Measurements from ENCODE around the gene CELF2. TPM values are rescaled to one million over a fixed set of nuclear protein-coding genes. Genes with fewer than 3 reads are reported as not detected.

The CELF2 gene
- total RNA-seq, 1 experiment from 2014 or later: 0.27 TPM

DNA sequence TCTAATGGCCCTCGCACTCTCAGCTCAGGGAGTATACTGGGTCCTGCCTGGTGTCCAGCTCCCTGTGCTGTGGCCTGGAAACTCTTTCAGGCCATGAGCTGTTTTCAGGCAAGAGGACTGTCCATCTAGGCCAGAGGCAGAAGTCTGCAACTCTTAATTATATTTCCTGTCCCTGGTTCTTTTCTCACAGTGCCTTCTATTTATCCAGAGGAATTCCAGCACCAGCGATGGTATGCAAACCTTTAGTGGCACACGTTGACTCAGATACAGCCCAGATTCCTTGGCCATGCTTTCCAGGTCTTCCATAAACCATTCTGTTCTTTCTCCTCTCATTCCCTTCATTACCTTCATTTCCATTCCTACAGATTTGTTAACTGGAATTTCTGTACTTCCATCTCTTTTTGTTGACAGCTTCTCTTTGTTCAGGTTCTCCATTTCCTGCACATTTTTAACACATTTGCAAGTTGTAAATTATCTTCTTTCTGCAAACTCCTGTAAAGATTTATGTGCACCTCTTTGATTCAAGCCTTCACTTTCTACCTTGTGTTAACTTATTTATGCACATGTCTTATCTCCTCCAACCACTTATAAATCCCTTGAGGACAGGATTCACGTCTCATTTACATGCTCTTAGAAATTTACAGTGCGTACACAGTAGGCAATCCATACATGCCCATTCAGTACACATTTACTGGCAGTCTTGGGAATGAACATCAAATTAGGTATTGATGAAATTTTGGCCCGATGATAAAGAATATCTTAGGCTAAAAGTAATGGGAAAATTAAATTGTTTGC is 172.1 kb downstream of the CELF2 start:
- DNase-seq (ENCODE audit: extremely low read depth, low read depth): no peak

DNA sequence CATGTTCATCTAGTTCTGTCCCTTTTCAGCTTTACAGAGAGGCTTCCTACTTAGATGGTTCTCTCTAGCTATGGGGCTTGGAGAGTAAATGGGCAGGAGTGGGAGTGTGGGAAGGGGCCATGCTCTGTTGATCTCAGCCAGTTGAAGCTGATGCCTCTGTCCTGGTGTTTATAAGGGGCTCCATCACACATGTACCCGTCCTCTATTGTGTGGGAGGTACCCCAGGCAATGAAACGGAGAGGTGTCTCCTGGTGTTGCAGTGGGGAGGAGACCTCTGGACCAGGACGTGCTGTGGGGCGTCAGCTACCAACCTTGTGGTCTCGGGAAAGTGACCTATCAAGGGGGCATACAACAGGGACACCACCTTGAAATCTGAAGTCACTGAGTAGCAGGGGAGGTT is 173.5 kb downstream of the CELF2 start:
- no peak for DNase-seq (ENCODE audit: extremely low read depth, low read depth)

DNA sequence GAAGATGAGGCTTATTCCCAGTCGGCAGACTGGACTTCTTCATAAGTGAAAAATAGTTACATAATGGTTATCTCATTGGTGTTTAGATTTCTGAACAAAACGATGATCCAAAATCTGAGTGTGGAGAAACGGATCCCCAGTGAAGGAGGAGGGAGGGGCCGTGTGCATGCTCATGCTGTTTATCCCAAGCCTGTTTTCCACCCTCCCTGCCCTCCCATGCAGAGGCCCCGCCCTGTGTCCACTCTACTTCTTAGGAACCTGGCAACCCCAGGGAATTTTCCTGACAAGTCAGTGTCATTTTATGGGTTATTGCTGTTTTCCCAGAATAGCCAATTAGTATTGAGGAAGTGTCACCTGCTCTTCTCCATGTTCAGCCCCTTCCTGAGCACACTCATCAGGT is 174.0 kb downstream of the CELF2 start:
- DNase-seq (ENCODE audit: extremely low read depth, low read depth): no peak

DNA sequence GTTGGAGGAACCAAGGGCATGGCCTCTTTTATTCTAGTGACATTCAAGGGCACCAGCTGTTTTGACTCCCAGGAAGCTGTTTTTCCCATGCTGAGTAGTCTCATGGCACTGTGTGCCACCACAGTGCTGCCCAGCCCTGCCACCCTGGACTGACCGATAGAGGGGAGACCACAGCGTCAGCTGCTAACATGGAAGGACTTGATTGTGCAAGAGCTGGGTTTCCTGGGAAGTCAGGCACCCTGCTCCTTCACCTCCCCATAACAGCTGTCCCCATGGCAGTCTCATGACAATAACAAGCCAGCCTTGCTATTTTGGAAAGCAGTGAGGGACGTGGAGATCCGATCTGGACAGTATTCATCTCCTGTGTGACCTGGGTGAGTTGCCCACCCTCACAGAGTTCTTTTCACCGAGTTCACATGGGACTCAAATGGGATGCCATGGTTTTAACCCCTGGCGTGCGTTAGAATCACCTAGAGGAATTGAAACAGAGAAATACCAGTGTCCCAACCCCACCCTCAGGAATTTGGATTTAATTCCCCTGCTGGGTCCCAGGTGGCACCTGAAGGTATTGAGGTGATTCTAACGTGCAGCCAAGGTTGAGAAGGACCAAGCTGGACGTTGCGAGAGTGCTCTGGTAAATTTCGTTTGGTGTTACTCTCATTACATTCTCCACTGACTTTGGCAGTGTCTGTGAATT is 174.8 kb downstream of the CELF2 start:
- no peak for DNase-seq (ENCODE audit: extremely low read depth, low read depth)

DNA sequence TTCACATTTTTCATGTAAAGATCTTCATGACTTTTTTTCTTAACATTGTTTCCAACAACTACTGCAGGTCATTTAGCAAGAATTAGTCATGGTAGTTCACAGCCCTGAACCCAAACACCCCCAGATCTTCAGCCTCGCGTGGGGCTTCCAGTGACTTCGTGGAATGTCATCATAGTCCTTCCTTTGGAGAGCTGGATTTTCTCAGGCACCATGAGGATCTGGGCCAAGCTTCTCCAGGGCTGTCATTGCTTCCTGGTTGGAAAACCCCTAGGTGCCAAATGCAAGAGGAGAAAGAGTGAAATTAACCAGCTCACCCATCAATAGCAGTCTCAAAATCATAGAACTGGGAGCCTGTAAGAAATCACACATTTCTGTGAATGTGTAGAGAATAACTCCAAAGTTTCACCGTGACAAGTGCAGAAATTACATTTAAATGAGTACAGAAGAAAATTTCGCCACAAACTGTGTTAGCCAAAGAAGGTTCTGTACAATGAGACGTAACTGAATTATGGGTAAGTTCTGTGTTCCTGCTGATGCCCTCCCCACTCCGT is 175.4 kb downstream of the CELF2 start:
- no peak for DNase-seq (ENCODE audit: extremely low read depth, low read depth)

DNA sequence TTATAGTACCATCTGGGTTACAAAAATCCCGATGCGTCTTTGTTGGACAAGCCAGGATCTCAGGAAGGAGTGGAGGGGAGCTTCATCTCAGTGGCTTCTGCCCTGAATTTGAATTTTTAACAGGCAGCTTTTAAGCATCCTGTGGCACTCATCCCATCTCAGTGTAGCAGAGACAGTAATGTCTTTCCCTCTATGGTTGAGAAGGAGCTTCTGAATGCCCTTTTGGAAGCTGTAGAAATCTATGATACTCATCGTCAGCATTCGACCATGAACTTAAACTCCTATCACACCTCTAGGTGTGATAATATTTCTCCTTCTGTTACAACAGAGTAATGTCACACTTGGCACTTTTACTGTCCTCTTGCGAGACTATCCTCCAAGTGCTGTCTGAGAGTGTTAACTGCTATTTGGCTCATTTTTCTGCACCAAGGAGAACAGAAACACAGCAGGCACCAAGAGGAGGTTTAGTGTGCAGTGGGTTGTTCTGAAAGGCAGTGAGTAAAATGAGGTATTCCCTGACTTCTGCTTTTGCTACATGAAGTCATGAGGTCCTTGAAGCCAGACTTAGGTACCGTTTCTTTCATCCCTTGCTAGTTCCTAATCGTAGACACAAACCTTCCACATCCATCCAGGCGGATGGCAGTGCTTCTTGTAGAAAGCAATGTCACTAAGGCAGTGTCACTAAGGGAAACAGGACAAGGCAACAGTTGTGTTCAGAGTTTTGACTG is 177.4 kb downstream of the CELF2 start:
- DNase-seq (ENCODE audit: extremely low read depth, low read depth): no peak

DNA sequence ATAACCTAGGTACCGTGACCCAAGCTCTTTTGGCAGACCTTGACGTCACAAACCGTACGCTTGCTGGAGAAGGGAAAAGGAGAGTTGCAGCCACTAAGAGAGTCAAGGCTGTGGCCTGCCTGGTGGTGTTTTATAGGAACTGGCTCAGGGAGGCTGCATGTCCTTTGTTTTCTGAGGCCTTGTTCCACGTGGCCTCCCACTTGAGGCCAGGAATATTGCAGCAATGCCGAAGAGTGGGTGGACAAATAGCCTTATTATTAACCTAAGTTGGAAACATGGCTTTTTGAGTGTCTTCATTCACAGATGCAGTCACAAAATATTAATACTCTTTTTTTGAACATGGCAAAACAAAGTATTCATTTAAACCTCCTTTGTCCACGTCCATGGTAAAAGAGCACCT is 178.0 kb downstream of the CELF2 start:
- DNase-seq (ENCODE audit: extremely low read depth, low read depth): no peak

DNA sequence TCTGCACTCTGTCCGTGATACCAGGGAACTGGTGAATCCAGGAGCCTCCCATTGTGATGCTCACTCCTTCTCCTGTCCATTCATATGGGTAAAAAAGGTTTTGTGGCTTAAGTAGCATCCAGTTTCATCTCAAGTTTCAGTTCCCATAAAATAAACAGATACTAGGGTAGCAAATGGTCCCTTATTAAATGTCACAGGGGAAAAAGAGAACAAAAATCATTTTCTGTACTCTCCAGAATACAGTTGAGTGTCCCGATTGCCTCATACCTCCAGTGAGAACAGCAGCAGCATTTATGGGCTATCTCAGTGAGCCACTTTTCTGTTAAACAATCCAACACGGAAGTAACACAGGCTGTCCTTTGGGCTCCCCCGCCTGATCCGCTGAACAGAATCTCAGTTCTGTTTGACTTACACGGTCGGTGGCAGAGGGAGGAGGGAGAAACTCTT is 179.6 kb downstream of the CELF2 start:
- no peak for DNase-seq (ENCODE audit: extremely low read depth, low read depth)

DNA sequence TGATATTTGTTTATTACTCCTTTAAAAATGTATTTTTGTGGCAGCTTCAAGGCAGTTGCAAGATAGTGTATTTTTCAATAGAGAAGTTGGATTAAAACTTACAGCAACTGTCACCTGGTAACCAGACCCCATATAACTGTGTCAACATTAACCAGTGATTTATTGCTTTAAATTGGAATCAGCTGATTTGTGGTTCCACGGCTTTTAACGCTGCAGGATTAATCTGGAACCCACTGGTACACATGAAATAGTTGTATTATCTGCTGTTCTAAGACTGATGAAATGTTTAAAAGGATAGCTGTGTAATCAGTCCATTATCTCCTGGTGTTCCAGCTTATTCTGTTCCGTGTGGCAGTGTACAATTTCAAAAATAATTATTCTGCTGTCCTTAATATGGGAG is 180.2 kb downstream of the CELF2 start:
- no peak for DNase-seq (ENCODE audit: extremely low read depth, low read depth)

DNA sequence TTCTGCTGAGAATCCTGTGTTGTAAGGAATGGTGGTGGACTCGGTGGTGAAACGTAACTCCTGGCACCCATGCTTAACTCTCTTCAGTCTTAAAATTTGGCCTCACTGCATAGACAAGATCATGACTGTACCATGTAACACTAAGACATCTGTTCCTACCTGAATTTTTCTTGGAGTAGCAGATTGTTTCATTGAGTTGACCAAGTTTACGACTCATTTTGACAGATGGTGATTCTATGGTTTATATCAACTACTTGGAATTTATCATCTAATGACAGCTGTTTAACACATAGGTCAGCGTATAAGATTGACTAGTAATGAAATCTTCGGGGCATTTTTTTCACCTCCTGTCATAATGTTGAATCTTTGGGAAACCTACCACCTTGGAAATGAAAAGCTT is 184.2 kb downstream of the CELF2 start:
- no peak for DNase-seq (ENCODE audit: extremely low read depth, low read depth)

DNA sequence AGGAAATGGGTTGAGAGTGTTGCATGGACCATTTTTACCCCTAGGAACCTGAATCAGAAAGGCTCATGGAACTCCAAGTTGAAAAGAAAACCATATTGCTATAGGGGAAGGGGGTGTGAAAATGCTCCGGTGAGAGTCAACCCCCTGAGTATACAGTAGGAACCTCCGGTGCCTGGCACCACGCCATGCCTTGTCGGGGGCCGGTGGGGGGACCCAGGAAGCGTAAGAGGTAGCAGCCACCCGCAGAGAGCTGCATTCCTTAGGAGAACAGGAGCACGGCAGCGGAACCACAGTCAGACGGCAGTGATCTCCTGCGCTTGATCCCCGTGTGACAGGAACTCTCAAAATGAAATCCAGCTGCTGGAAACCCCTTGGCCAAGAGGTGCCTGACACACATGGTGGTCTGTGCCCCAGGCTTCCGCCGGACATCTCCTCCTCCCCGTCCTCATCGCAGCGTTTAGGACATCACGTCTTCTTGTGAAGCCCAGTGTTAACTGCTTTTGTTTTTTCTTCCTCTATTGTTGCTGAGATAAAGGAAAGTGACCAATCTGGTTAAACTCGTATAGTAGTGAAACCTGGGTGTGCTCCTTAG is 186.8 kb downstream of the CELF2 start:
- no peak for DNase-seq (ENCODE audit: extremely low read depth, low read depth)

DNA sequence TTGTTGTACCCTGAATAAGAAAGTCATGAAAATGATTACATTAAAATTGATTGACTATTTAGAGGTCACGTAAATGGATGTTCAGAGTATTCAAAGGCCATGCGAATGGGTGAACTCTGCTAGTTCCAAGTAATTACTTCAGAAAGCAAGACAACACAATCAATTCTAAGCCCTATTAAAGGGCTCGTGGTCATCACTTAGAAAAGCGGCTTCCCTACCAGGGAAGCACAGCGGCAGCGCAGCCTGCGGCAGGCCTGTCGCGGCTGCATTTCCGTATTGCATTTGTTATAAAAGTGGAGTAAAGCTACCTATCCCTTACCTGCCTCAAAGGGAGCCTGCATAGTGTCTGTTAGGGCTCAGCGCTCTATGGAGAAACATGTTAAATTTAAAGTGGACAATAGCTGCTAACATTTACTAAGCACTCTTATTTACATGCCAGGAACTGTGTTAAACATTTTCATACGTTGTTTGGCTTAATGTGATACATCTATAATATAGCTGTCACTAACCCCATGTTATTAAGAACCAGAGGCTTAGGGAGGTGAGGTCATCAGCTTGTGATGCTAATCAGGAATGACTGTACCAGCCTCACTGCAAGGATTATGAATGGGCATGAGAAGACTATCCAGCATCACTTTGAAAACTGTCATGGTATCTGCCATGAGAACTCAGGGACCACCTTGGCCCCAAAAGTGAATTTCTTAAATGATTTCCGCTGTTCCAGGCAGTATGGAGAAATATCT is 187.5 kb downstream of the CELF2 start:
- DNase-seq (ENCODE audit: extremely low read depth, low read depth): no peak

DNA sequence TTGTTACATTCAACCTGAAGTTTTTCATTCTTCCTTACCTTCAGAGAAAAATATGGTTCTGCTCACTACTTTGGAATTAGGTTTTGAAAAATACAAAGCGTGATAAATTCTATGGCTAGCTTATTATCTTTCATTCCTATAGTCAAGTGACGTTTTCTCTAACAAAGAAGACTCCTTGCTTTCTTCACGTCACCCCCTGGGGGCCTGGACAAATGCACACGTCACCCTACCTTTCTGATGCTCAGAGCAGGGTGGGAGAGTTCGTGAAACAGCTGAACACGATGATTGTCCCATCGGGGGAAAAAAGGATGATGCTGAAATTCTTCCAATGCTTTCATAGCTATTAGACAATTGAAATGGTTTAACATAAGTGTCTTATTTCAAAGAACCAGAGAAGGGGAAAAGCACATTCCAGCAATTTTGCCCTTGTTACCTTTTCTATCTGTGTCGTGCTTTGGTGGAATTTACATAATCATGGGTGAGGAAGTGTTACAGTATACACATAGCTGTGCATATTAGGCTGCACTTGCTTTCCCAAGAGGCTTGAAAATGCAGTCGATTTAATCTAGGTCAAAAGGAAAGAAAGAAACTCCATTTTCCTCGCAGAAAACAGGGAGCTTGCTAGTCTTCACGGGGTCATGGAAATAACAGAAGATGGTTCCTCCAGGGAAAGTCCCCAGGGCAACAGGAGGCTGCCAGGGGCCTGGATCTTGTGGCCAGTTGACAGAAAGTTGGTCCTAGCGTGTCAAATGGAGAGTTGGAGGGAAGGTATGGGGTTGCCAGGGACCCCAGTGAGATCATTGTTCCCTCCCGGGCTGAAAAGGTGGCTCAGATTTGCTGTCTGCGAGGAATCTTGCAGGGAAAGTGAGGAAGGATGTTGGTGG is 189.2 kb downstream of the CELF2 start:
- no peak for DNase-seq (ENCODE audit: extremely low read depth, low read depth)

DNA sequence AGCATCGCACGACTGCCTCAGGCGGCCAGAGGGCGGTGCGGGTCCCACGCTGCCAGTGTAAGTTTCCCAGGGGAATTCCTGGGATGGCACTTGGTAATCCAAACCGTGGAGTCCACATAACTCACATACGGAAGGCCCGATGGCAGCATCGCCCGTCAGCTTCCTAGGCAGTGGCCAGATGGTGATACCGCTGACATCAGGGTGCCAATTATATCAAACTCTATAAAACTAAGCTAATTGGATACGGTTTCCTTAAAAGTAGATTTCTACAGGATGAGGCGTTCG is 189.8 kb downstream of the CELF2 start:
- DNase-seq (ENCODE audit: extremely low read depth, low read depth): no peak

DNA sequence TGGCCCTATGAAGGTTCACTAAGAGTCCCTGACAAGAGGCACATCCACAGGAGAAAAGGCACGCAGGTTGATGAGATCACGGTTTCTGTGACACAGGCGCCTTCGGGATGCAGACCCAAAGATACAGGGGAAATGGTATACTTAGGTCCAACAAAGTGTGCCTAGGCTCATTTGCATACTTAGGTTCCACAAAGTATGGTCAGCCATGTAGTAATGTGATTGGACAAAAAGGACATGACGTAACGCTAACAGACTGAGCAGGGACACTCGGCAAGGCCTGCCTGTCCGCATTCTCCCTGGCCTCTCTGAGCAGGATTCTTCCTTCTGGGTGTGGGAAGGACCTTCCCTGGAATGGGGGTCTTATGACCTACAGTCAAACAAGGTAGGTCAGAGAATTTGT is 190.6 kb downstream of the CELF2 start:
- no peak for DNase-seq (ENCODE audit: extremely low read depth, low read depth)

DNA sequence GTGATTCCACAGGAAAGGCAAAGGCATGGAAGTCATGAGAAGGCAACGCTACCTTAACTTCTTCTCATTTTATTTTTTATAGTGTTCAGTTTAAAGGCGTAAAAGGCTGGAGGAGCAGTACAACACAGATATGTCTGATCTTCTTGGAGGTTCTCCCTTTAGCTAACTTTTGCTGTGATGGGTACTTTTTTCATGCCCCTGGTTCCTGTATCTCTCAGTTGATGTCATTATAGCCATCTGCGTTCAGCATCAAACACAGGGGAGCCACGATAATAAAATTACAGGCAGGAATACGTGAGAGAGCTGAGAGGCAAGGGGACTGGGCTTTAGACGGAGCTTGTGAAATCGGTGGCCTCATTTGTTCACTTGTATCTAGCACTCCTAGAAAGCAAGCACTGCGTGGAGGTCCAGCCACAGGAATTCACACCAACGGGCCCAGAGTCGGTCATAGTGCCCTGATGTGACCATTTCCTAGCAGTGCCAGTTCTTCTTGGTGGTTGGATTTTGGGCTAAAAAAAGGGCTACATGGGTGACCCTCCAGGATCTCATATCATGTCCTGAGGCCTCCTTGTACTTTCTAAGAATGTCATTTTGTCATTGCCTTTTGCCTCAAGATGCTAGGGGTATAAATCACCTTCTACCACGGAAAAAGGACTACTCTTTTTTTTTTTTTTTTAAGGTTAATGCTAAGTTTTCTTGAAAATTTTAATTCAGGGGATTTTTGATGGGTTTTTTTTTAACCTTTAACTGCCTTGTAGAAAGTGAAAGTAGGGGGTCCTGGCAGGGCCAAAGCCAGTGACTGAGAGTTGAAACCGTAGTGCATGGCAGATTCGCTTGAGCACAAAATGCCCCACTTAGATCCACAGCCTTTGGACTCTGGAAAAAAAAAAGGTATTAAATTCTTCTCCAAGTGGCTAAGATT is 191.5 kb downstream of the CELF2 start:
- no peak for DNase-seq (ENCODE audit: extremely low read depth, low read depth)

DNA sequence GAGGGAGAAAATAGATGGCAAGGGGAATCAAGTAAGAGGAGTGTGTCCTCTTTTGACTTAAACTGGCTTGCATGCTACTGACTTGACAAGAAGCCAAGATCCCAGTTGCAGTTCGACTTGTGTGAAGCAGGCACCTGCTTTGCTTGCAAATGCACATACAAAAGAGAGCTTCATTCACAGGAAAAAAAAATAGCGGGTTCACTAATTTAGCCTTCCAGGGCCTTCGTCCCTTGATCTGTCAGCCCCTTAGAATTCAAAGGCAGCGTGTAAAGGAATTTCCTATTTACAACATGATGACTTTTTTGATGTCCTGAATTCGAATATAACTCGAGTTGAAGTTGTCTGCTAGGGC is 192.1 kb downstream of the CELF2 start:
- no peak for DNase-seq (ENCODE audit: extremely low read depth, low read depth)

DNA sequence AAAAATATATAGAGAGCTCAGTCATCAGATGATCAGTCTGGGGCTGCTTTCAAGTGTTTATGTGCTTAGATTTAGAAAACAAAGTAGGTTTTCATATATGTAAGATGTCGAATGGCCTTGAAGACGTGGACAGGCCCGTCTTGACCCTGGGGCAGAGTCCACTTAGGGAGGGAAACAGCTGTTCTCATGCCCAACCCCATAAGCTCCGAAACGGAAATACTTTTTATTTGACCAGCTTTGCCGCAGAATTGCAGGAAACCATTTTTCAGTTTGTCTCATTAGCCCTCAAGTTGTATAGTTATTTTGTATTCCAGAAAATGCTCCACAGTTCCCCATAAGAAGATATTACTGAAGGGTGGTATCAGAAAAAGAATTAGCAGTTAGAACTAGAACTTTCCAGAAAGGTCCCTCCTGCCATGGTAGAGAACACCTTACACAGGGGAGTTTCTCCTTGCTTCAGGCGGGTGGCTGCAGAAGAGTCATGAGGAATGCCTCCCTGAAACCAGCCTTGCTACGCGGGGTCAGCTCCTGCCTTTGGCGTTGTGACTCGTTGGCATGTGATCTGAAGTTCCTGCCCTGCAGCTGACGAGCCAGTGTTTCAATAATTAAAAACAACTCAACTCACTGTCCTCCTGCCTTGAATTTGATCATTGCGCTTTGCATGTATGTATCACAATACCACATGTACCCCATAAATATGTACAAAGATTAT is 192.7 kb downstream of the CELF2 start:
- no peak for DNase-seq (ENCODE audit: extremely low read depth, low read depth)

All from NCI-H460 (cell line).